K562 (cell line): Measurements from ENCODE around the gene PPP1R12C. TPM values are rescaled to one million over a fixed set of nuclear protein-coding genes. Genes with fewer than 3 reads are reported as not detected.

ENCODE experiments used
- ARID4B ChIP-seq: sonication (generic); formaldehyde crosslinking; IDR thresholded peaks from 2 replicates; pipeline ENCODE4 v1.8.0; 2022; ENCODE audit warnings: mild to moderate bottlenecking, missing genetic modification reagents
- ESRRA ChIP-seq: fragments of 450-650 bp; IDR thresholded peaks from 2 replicates; pipeline ENCODE4 v1.6.1; 2014; ENCODE audit warnings: low read depth, mild to moderate bottlenecking, moderate library complexity, borderline replicate concordance
- SPI1 ChIP-seq: IDR thresholded peaks from 2 replicates; pipeline ENCODE4 v1.6.1; 2011; ENCODE audit warnings: low read depth, low read length, control low read depth, borderline replicate concordance
- ZBTB40 ChIP-seq, 2 experiments: fragments of 450-650 bp in 1 of 2; sonication (generic) in 1 of 2; formaldehyde crosslinking in 1 of 2; IDR thresholded peaks; 2 replicates each; pipeline versions ENCODE4 v1.7.1 to v1.9.0; 2016 to 2022; ENCODE audit warnings: inconsistent platforms in 1 of 2, mild to moderate bottlenecking in 1 of 2, missing genetic modification reagents in 1 of 2
- ZBTB7A ChIP-seq: IDR thresholded peaks from 2 replicates; pipeline ENCODE4 v1.6.1; 2011; ENCODE audit warnings: low read depth, mild to moderate bottlenecking, low read length, moderate library complexity, borderline replicate concordance; ENCODE audit not compliant: control insufficient read depth
- polyA plus RNA-seq, 8 experiments: library from polyadenylated mRNA; depleted of rRNA in 4 of 8; stranded (reverse) in 5 of 8; unstranded in 3 of 8; fragments of >200 nt; fragmentation: Nextera tagmentation in 2 of 8; fragmentation: Illumina TruSeq in 1 of 8; extraction: Ambion mirVana in 2 of 8; extraction: Trizol in 1 of 8; gene quantifications; 2 replicates each; pipeline versions ENCODE4 v1.2.1 to v1.2.3, GENCODE V29; 2011 to 2014; ENCODE audit warnings: inconsistent platforms in 1 of 8, missing spikeins in 1 of 8
- total RNA-seq, 7 experiments: library from RNA; depleted of rRNA in 6 of 7; stranded (reverse); fragments of >200 nt in 6 of 7; fragmentation: Illumina TruSeq in 2 of 7; extraction: Trizol in 2 of 7; gene quantifications; 2 replicates each; pipeline versions ENCODE4 v1.2.1 to v1.2.3, GENCODE V29; 2011 to 2021; ENCODE audit warnings: low replicate concordance in 1 of 7
- TF ChIP-seq, protein P1 (sequence below): fragments of 450-650 bp; formaldehyde crosslinking; IDR thresholded peaks from 2 replicates; pipeline ENCODE4 v1.4.0; 2020; ENCODE audit warnings: mild to moderate bottlenecking, moderate library complexity
- TF ChIP-seq, protein P2 (sequence below): sonication (generic); formaldehyde crosslinking; IDR thresholded peaks from 2 replicates; pipeline ENCODE4 v1.8.0; 2022; ENCODE audit warnings: mild to moderate bottlenecking, missing genetic modification reagents, borderline replicate concordance

The PPP1R12C gene
- total and polyA plus RNA-seq, 9 of the 15 experiments (the other 6 are each of a cell fraction or from before 2014, with no cell fraction given) = 1.8 to 136 (median 33.7) TPM

DNA sequence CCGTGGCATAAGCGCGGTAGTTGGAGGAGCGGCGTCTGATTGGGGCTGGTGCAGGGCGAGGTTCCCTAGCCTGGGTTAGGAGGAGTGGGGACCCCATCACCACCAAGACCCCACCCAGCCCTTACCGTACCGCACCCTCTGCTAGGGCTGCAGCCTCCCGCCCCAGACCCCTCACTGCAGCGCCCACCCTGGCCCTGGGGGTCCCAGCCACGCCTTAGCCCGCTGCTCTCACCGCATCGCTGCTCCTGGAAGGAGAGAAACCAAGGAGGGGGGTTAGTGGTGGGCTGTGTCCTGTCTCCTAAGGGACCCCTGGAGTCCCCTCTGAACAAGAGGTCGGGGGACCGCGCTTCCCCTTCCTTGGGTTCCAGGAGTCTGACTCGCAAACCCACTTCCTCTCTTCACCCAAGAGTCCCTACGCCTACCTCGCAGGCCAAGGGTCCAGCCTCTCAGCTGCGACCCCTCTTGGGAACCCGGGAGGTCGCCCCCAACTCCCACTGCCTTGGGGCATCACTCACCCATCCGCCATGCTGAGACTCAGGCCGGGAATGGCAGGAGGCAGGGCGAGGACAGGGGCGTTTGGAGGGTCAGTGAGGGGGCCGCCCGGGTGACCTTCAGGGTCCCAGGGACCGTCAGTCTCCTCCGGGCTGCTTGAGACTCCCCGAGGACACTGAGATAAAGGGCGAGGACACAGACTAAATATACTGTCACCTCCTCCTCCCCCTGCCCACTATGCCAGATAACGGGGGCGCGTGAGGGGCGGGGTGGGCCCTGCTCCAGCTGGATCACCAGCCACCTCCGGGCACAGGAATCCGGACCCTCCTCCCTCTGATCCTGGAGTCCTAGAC, 39.8 kb upstream of the PPP1R12C start, which contains the start of gene TNNI3 (continued):
- TF ChIP-seq ZBTB40 (IDR thresholded peaks at IDR 0.05) = no peak
- TF ChIP-seq ZBTB40 (CRISPR knock-in tag; IDR thresholded peaks at IDR 0.05) = no peak
- TF ChIP-seq, protein P1, sequence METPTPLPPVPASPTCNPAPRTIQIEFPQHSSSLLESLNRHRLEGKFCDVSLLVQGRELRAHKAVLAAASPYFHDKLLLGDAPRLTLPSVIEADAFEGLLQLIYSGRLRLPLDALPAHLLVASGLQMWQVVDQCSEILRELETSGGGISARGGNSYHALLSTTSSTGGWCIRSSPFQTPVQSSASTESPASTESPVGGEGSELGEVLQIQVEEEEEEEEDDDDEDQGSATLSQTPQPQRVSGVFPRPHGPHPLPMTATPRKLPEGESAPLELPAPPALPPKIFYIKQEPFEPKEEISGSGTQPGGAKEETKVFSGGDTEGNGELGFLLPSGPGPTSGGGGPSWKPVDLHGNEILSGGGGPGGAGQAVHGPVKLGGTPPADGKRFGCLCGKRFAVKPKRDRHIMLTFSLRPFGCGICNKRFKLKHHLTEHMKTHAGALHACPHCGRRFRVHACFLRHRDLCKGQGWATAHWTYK (CRISPR knock-in tag) = 0 out of 2 replicates have a peak, but pooled peaks have one; percentile 34
- peak; percentile 77; the same call in 1 of the 2 replicates for TF ChIP-seq ESRRA
- 0 out of 2 replicates have a peak, but pooled peaks have one; percentile 53 for TF ChIP-seq ARID4B (CRISPR knock-in tag)
- TF ChIP-seq SPI1 = peak; percentile 88
- peak; percentile 91; the same call in 1 of the 2 replicates for TF ChIP-seq ZBTB7A
- TF ChIP-seq, protein P2, sequence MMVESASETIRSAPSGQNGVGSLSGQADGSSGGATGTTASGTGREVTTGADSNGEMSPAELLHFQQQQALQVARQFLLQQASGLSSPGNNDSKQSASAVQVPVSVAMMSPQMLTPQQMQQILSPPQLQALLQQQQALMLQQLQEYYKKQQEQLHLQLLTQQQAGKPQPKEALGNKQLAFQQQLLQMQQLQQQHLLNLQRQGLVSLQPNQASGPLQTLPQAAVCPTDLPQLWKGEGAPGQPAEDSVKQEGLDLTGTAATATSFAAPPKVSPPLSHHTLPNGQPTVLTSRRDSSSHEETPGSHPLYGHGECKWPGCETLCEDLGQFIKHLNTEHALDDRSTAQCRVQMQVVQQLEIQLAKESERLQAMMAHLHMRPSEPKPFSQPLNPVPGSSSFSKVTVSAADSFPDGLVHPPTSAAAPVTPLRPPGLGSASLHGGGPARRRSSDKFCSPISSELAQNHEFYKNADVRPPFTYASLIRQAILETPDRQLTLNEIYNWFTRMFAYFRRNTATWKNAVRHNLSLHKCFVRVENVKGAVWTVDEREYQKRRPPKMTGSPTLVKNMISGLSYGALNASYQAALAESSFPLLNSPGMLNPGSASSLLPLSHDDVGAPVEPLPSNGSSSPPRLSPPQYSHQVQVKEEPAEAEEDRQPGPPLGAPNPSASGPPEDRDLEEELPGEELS = 0 out of 2 replicates have a peak, but pooled peaks have one; percentile 61
